Measurements from ENCODE around the gene BMP7. TPM values are rescaled to one million over a fixed set of nuclear protein-coding genes. Genes with fewer than 3 reads are reported as not detected.

BMP7 gene
- total and polyA plus RNA-seq, 8 donors: 0.12 to 2.5 (median 0.33) TPM; not detected in 1

- H3K9me3 ChIP-seq: no peaks in the 10 kb centered on the region
- no peak overlapping the region for H3K27ac ChIP-seq
- no peak overlapping the region for H3K4me3 ChIP-seq
- no peaks in the 10 kb centered on the region for H3K27me3 ChIP-seq
- DNase-seq (no peak), FAIRE-seq (no peak), ATAC-seq (no peak)
- intact Hi-C loops (cut with DNase I): loop anchor here in 1 of 3 donors (10.0 kb wide), 1 partner anchor 62 kb away; no protein-coding TSS in a partner anchor
- no peak for TF ChIP-seq CTCF (IDR thresholded peaks at IDR 0.05)
- H3K36me3 ChIP-seq: no peaks in the 10 kb centered on the region
- 76 to 81% methylated on average over 4 of the region's 4 CpGs for WGBS, 2 donors
- H3K4me1 ChIP-seq: no peaks in the 10 kb centered on the region
These were observed 79.3 kb downstream of the BMP7 start for GRCh38 chr20:57187068-57187634.

- TF ChIP-seq CTCF (IDR thresholded peaks at IDR 0.05): no peak
- Histone ChIP-seq H3K27ac (no peak overlapping the region), H3K4me3 (no peak overlapping the region), H3K9me3 (no peaks in the 10 kb centered on the region), H3K36me3 (no peaks in the 10 kb centered on the region), H3K4me1 (no peaks in the 10 kb centered on the region), H3K27me3 (no peaks in the 10 kb centered on the region)
- FAIRE-seq (no peak), ATAC-seq (no peak), DNase-seq (no peak)
- WGBS, 2 donors: 80 to 85% methylated on average over 8 of the region's 8 CpGs
- intact Hi-C loops (cut with DNase I): loop anchor here in 1 of 3 donors (10.0 kb wide), 1 partner anchor 61 kb away; no protein-coding TSS in a partner anchor
These were observed 80.2 kb downstream of the BMP7 start for GRCh38 chr20:57186192-57186591.

GRCh38 chr20:57185188-57185743, 81.2 kb downstream of the BMP7 start:
- no peak for TF ChIP-seq CTCF (IDR thresholded peaks at IDR 0.05)
- Histone ChIP-seq H3K4me1 (no peaks in the 10 kb centered on the region), H3K27me3 (no peaks in the 10 kb centered on the region), H3K36me3 (no peaks in the 10 kb centered on the region), H3K9me3 (no peaks in the 10 kb centered on the region), H3K4me3 (no peak overlapping the region), H3K27ac (no peak overlapping the region)
- DNase-seq (no peak), ATAC-seq (no peak), FAIRE-seq (no peak)
- WGBS, 2 donors: 83 to 88% methylated on average over 3 of the region's 3 CpGs
- intact Hi-C loops (cut with DNase I): loop anchor here in 1 of 3 donors (10.0 kb wide), 1 partner anchor 60 kb away; no protein-coding TSS in a partner anchor

- no peak for TF ChIP-seq CTCF (IDR thresholded peaks at IDR 0.05)
- H3K27ac ChIP-seq: no peak overlapping the region
- intact Hi-C loops (cut with DNase I): loop anchor here in 1 of 3 donors (10.0 kb wide), 1 partner anchor 59 kb away; no protein-coding TSS in a partner anchor
- H3K9me3 ChIP-seq: no peaks in the 10 kb centered on the region
- no peak overlapping the region for H3K4me3 ChIP-seq
- H3K4me1 ChIP-seq: no peaks in the 10 kb centered on the region
- H3K36me3 ChIP-seq: no peaks in the 10 kb centered on the region
- DNase-seq (no peak), FAIRE-seq (no peak), ATAC-seq (no peak)
- 80 to 84% methylated on average over 19 of the region's 19 CpGs for WGBS, 2 donors
- no peaks in the 10 kb centered on the region for H3K27me3 ChIP-seq
These were observed 82.9 kb downstream of the BMP7 start for GRCh38 chr20:57183457-57184009.

GRCh38 chr20:57181639-57182038, 84.8 kb downstream of the BMP7 start:
- no peak overlapping the region for H3K27ac ChIP-seq
- FAIRE-seq (no peak), ATAC-seq (no peak), DNase-seq (no peak)
- H3K4me1 ChIP-seq: no peaks in the 10 kb centered on the region
- H3K36me3 ChIP-seq: no peaks in the 10 kb centered on the region
- no peaks in the 10 kb centered on the region for H3K9me3 ChIP-seq
- 53 to 58% methylated on average over 7 of the region's 7 CpGs for WGBS, 2 donors
- no peak for TF ChIP-seq CTCF (IDR thresholded peaks at IDR 0.05)
- no peak overlapping the region for H3K4me3 ChIP-seq
- intact Hi-C loops (cut with DNase I): loop anchor here in 1 of 3 donors (10.0 kb wide), 1 partner anchor 57 kb away; no protein-coding TSS in a partner anchor
- no peaks in the 10 kb centered on the region for H3K27me3 ChIP-seq

Measured in pancreas (tissue), 10 donors.